ENCODE data around the gene TIMM44.
A peak's percentile ranks its signal among the peaks of the same experiment; 100 is the strongest.

TIMM44 gene, protein sequence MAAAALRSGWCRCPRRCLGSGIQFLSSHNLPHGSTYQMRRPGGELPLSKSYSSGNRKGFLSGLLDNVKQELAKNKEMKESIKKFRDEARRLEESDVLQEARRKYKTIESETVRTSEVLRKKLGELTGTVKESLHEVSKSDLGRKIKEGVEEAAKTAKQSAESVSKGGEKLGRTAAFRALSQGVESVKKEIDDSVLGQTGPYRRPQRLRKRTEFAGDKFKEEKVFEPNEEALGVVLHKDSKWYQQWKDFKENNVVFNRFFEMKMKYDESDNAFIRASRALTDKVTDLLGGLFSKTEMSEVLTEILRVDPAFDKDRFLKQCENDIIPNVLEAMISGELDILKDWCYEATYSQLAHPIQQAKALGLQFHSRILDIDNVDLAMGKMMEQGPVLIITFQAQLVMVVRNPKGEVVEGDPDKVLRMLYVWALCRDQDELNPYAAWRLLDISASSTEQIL

DNA sequence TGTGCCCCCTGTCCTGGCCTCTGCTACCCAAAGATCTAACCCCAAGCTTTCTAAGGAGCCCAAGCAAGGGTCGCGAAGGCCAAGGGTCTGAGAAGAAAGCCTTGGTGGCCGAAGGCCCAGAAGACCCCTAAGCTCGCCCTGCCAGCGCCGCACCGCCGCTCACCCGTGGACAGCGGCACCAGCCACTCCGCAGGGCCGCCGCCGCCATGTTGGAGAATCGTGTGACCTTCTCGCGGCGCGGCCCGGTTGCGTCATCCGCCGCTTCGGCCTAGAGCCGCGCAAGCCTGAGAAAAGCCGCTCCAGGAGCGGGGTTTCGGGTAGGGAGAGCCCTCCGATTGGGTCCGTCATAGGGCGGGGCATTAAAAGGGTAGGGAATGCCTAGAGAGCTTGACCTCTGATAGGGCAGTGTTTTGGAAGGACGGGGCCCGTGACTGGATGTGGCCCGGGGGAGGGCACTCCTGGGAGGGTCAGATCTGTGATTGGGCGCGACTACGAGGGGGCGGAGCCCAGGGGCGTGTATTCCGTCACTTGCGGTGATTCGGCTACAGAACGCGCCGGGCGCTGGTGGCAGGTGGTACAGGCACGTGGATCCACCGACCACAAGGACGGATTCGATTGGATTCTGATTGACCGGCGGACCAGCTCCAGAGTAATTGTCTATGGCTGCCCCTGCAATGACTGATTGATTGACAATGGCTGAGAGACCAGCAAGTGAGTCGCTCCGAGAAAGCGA, at the start of gene TIMM44:
Gene TIMM44, minus strand, starts transcription at position 223 of the 733 bp plus-strand sequence. Its CDS starts 15 bp downstream, at position 208.
- DNase-seq (ENCODE audit: low read depth, low spot score), result peak; percentile 95
- ChIA-PET POLR2A (interaction anchor here (0.6 to 2.2 kb wide), 11 partner anchors 9 to 74 kb away, joined by 3 to 10 read pairs (median 4); partner anchors contain the start of genes ELAVL1 and SNAPC2), CTCF (interaction anchor here (0.6 to 6.0 kb wide), 39 partner anchors 8 to 358 kb away, joined by 3 to 160 read pairs (median 7); partner anchors contain the start of genes CTXN1, ELAVL1, MAP2K7 and SNAPC2)
- H3K4me3 ChIP-seq (ENCODE audit: low read depth, low read length), result peak within 1 kb of the TSS; percentile 97
- TF ChIP-seq, protein P1, sequence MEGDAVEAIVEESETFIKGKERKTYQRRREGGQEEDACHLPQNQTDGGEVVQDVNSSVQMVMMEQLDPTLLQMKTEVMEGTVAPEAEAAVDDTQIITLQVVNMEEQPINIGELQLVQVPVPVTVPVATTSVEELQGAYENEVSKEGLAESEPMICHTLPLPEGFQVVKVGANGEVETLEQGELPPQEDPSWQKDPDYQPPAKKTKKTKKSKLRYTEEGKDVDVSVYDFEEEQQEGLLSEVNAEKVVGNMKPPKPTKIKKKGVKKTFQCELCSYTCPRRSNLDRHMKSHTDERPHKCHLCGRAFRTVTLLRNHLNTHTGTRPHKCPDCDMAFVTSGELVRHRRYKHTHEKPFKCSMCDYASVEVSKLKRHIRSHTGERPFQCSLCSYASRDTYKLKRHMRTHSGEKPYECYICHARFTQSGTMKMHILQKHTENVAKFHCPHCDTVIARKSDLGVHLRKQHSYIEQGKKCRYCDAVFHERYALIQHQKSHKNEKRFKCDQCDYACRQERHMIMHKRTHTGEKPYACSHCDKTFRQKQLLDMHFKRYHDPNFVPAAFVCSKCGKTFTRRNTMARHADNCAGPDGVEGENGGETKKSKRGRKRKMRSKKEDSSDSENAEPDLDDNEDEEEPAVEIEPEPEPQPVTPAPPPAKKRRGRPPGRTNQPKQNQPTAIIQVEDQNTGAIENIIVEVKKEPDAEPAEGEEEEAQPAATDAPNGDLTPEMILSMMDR (IDR thresholded peaks at IDR 0.05; ENCODE audit: insufficient read depth, low read length, missing control alignments), result no peak

DNA sequence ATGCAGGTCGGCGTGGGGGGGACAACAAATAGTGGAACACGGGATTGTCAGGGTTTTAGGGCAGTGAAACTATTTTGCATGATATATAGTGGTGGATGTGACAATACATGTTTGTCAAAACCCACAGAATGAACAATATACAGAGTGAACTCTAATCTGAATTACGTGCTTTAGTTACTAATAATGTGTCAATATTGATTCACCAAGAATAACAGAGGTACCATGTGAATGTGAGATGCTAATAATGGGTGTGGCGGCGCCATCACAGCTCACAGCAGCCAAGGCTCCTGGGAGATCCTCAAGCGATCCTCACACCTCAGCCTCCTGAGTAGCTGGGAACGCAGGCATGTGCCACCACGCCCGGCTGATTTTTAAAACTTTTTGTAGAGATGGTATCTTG, 49.1 kb upstream of the TIMM44 start:
- ChIA-PET POLR2A (no interaction called here), CTCF (interaction anchor here (0.9 to 7.1 kb wide), 2 partner anchors 10 to 22 kb away, joined by 3 to 56 read pairs; no protein-coding TSS in a partner anchor)
- no peak for DNase-seq (ENCODE audit: low read depth, low spot score)
- TF ChIP-seq, protein P1 (IDR thresholded peaks at IDR 0.05; ENCODE audit: insufficient read depth, low read length, missing control alignments), result no peak
- H3K4me3 ChIP-seq (ENCODE audit: low read depth, low read length), result no peak overlapping the region

DNA sequence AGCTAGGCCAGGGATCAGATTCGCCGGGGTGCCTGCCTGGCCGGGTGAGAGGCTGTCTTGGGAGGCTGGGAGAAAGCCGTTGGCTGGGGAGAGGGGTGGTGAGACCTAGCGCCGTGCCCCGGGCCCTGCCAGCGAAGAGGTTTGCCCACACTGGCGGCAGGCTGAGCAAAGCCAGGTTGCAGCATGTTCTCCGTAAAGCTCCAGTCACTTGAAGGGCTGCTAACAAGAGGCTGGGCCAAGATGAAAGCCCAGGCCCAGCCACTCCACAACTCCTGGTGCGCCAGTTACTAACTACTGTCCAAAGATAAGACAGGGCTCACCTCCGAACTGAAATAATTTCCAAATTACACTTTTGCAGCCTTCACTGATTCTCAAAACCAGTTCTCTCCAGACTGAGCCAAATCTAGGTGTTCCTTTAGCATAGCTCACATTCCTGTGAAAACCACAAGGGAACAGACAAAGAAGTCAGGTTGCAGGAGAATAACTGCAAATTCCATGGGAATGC, 45.7 kb upstream of the TIMM44 start:
- TF ChIP-seq, protein P1 (IDR thresholded peaks at IDR 0.05; ENCODE audit: insufficient read depth, low read length, missing control alignments), result no peak
- no peak overlapping the region for H3K4me3 ChIP-seq (ENCODE audit: low read depth, low read length)
- ChIA-PET POLR2A (no interaction called here), CTCF (interaction anchor here (1.7 to 7.1 kb wide), 6 partner anchors 10 to 45 kb away, joined by 5 to 56 read pairs (median 13); partner anchors contain the start of genes ELAVL1 and TIMM44)
- DNase-seq (ENCODE audit: low read depth, low spot score), result no peak

DNA sequence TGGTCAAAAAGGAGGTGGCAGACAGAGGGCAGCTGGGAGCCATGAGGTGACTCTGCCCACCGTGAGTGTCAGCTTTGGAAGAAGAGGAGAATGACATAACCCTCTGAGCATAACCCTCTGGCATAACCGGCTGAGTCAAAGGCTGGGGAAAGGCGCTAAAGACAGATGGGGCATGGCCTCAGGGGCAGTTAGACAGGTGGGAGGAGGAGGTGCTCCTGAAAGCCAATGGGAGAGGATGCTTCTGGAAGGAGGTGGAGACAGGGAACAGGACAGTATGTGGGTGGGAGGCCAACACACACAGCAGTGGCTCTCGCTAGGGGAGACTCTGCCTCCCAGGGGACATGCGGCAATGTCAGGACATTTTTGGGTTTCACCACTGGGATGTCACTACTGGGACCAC, 44.8 kb upstream of the TIMM44 start:
- CTCF ChIA-PET, result interaction anchor here (1.7 to 7.1 kb wide), 5 partner anchors 11 to 44 kb away, joined by 5 to 56 read pairs (median 15); partner anchors contain the start of genes ELAVL1 and TIMM44
- TF ChIP-seq, protein P1 (IDR thresholded peaks at IDR 0.05; ENCODE audit: insufficient read depth, low read length, missing control alignments), result no peak
- POLR2A ChIA-PET, result no interaction called here
- no peak for DNase-seq (ENCODE audit: low read depth, low spot score)
- H3K4me3 ChIP-seq (ENCODE audit: low read depth, low read length), result no peak overlapping the region

DNA sequence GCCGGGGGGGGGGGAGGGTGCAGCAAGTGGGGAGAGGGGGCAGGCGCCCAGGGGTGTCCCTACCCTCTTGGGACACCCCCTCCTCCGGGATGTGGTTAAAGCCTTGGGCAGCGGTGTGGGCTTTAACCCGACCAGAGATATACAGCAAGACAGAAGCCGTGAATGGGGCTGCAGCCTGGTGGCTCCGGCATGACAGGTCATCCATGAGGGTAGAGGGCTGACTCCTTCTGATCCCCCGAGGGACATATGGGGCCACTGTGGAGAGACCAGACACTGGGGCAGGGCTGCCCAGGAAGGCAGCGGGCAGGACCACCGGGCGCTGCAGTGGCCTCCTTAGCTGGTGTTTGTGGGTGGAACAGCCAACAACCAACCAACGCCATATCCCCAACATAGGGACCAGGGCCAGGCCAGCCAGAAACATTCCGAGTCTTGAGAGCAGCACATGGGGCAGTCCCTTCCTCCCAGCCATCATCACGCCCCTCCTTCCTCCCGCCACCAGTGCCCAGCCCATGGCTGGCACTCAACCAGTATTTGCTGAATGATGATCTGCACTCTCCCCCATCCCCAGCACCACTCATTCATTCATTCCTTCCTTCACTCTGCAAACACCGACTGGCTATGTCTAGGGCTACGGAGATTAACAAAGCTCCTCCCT, 43.8 kb upstream of the TIMM44 start:
- no peak for DNase-seq (ENCODE audit: low read depth, low spot score)
- TF ChIP-seq, protein P1 (IDR thresholded peaks at IDR 0.05; ENCODE audit: insufficient read depth, low read length, missing control alignments), result no peak
- ChIA-PET POLR2A (no interaction called here), CTCF (interaction anchor here (1.3 to 7.1 kb wide), 4 partner anchors 15 to 19 kb away, joined by 5 to 56 read pairs (median 14); partner anchors contain the start of gene ELAVL1)
- H3K4me3 ChIP-seq (ENCODE audit: low read depth, low read length), result no peak overlapping the region

All from AG04449 (cell line).